ENCODE results near the gene PPM1H.

- TF ChIP-seq EZH2 (IDR thresholded peaks at IDR 0.05; ENCODE audit: borderline replicate concordance, low read length) (no peak), CTCF (IDR thresholded peaks at IDR 0.05; ENCODE audit: low read length) (no peak)
Measured at GRCh38 chr12:62767496-62767895, 167.5 kb downstream of the PPM1H start.

Data from OCI-LY1 (cell line).